OCI-LY3 (cell line): ENCODE results near the gene TMEM123.

ENCODE experiments used
- H2AFZ ChIP-seq: fragments of 200-600, 300-600 bp; shearing (Covaris generic); 2 replicates; pipeline ENCODE4 v1.6.0; 2014; ENCODE audit warnings: antibody characterized with exemption, low read depth, low read length
- H3K27ac ChIP-seq: fragments of 200-600, 300-600 bp; sonication (generic); 2 replicates; pipeline ENCODE4 v1.5.1; 2014; ENCODE audit warnings: mild to moderate bottlenecking, low read length, moderate library complexity, mixed read lengths
- H3K27me3 ChIP-seq: fragments of 200-600, 300-600 bp; sonication (generic); 2 replicates; pipeline ENCODE4 v1.6.1; 2014; ENCODE audit warnings: low read depth, low read length, mixed read lengths
- H3K36me3 ChIP-seq: fragments of 200-600, 300-600 bp; sonication (generic); replicated peaks from 2 replicates; pipeline ENCODE3; 2014; ENCODE audit warnings: low read depth, low read length, mixed read lengths
- H3K4me1 ChIP-seq: fragments of 300-600, 200-600 bp; sonication (generic); 2 replicates; pipeline ENCODE4 v1.6.1; 2014; ENCODE audit warnings: low read length, mixed read lengths
- H3K4me2 ChIP-seq: fragments of 200-600, 300-600 bp; sonication (generic); 2 replicates; pipeline ENCODE4 v1.6.1; 2014; ENCODE audit warnings: low read length, mixed read lengths
- H3K4me3 ChIP-seq: fragments of 300-600, 200-600 bp; sonication (generic); 2 replicates; pipeline ENCODE4 v1.5.1; 2014; ENCODE audit warnings: antibody characterized with exemption, mild to moderate bottlenecking, low read length, moderate library complexity
- H3K79me2 ChIP-seq: fragments of 300-600, 200-600 bp; shearing (Covaris generic); 2 replicates; pipeline ENCODE4 v1.6.1; 2014; ENCODE audit warnings: mild to moderate bottlenecking, low read length, mixed read lengths
- H3K9ac ChIP-seq: fragments of 300-600, 200-600 bp; shearing (Covaris generic); 2 replicates; pipeline ENCODE4 v1.6.0; 2014; ENCODE audit warnings: mild to moderate bottlenecking, low read length, moderate library complexity
- H3K9me3 ChIP-seq: fragments of 200-600, 300-600 bp; shearing (Covaris generic); 2 replicates; pipeline ENCODE4 v1.6.1; 2014; ENCODE audit warnings: low read length, mixed read lengths; ENCODE audit not compliant: insufficient read depth
- H4K20me1 ChIP-seq: fragments of 200-600, 300-600 bp; sonication (generic); 2 replicates; pipeline ENCODE4 v1.6.1; 2016; ENCODE audit warnings: low read length, mixed read lengths; ENCODE audit not compliant: insufficient read depth
- EZH2phosphoT487 ChIP-seq: fragments of 200-600 bp; shearing (Covaris generic); IDR thresholded peaks from 2 replicates; pipeline ENCODE4 v1.6.1; 2018; ENCODE audit warnings: antibody characterized with exemption, mixed run types, low read depth
- TF ChIP-seq, protein P1 (sequence below): fragments of 200-600, 300-600 bp; sonication (generic); IDR thresholded peaks from 2 replicates; pipeline ENCODE4 v1.5.1; 2014; ENCODE audit warnings: antibody characterized with exemption, low read length, low read depth

The TMEM123 gene

DNA sequence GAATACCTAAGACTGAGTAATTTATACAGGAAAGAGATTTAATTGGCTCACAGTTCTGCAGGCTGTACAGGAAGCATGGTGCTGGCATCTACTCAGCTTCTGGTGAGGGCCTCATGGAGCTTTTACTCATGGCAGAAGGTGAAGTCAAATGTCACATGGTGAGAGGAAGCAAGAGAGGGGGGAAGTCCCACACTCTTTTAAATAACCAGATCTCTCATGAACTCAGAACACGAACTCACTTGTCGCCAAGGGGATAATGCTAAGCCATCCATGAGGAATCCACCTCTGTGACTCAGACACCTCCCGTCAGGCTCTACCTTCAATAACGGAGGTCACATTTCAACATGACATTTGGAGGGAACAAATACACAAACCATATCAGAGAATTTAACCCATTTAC is 63.3 kb downstream of the TMEM123 start:
- H3K27ac ChIP-seq = no peak overlapping the region
- no peak overlapping the region for H3K4me3 ChIP-seq
- no peaks in the 10 kb centered on the region for H3K9me3 ChIP-seq
- H3K79me2 ChIP-seq = no peaks in the 10 kb centered on the region
- H3K9ac ChIP-seq = no peak overlapping the region
- H3K27me3 ChIP-seq = no peaks in the 10 kb centered on the region
- H3K36me3 ChIP-seq = peaks cover 26% of the 10 kb centered on the region
- H4K20me1 ChIP-seq = no peaks in the 10 kb centered on the region
- peaks cover 13% of the 10 kb centered on the region for H3K4me1 ChIP-seq
- no peak overlapping the region for H2AFZ ChIP-seq
- TF ChIP-seq, protein P1, sequence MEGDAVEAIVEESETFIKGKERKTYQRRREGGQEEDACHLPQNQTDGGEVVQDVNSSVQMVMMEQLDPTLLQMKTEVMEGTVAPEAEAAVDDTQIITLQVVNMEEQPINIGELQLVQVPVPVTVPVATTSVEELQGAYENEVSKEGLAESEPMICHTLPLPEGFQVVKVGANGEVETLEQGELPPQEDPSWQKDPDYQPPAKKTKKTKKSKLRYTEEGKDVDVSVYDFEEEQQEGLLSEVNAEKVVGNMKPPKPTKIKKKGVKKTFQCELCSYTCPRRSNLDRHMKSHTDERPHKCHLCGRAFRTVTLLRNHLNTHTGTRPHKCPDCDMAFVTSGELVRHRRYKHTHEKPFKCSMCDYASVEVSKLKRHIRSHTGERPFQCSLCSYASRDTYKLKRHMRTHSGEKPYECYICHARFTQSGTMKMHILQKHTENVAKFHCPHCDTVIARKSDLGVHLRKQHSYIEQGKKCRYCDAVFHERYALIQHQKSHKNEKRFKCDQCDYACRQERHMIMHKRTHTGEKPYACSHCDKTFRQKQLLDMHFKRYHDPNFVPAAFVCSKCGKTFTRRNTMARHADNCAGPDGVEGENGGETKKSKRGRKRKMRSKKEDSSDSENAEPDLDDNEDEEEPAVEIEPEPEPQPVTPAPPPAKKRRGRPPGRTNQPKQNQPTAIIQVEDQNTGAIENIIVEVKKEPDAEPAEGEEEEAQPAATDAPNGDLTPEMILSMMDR = no peak
- TF ChIP-seq EZH2phosphoT487 = no peak
- no peak overlapping the region for H3K4me2 ChIP-seq

DNA sequence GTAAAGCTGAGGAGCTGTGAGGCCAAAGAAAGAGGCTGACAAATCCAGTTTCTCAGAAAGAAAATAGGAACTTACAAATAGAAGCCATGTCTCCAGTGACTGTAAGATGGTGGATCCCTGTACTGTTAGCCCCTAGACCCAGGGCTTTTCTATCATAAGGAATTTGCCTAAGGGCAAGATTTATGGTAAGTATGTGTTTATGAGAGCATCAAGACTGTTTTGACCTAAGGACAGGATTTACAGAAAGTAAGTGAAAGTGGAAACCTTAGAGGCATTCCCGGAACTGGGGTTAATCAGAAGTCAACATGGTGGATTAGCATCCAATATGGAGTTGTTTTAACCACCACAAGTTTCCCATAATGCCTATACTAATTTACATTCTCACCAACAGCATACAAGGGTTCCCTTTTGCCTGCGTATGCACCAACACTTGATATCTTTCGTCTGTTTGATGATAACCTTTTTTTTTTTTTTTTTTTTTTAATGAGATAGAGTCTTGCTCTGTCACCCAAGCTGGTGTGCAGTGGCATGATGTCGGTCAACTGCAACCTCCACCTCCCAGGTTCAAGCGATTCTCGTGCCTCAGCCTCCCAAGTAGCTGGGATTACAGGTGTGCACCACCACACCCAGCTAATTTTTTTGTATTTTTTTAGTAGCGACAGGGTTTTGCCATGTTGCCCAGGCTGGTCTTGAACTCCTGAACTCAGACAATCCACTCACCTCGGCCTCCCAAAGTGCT is 65.4 kb downstream of the TMEM123 start:
- H3K27me3 ChIP-seq = no peaks in the 10 kb centered on the region
- no peak overlapping the region for H3K9ac ChIP-seq
- H3K4me3 ChIP-seq = no peak overlapping the region
- no peak overlapping the region for H2AFZ ChIP-seq
- H3K27ac ChIP-seq = no peak overlapping the region
- no peaks in the 10 kb centered on the region for H4K20me1 ChIP-seq
- H3K79me2 ChIP-seq = no peaks in the 10 kb centered on the region
- no peak overlapping the region for H3K4me2 ChIP-seq
- no peak for TF ChIP-seq EZH2phosphoT487
- TF ChIP-seq, protein P1 = no peak
- H3K4me1 ChIP-seq = peaks cover 13% of the 10 kb centered on the region
- H3K36me3 ChIP-seq = peaks cover 26% of the 10 kb centered on the region
- no peaks in the 10 kb centered on the region for H3K9me3 ChIP-seq

DNA sequence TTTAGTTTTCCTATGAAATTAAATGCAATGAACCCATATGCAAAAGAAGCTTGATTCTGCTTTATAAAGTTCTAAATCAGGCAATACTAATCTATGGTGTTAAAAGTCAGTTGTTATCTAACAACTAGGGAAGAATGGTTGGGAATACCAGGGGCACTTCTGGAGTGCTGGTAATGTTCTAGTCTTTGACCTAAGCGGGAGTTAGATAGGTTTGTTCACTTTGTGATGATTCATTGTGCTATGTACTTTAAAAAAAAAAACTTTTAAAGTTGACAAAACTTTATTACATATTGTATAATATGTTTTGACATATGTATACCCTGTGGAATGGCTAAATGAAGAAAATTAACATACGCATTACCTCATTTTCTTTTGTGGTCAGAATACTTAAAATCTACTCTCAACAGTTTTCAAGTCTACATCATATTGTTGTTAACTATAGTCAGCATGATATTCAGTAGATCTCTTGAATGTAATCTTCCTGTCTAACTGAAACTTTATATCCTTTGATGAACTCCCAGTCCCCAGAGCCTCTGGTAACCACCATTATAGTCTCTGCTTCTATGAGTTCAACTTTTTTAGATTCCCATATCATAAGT is 66.3 kb downstream of the TMEM123 start:
- Histone ChIP-seq H3K36me3 (peaks cover 24% of the 10 kb centered on the region), H3K9me3 (no peaks in the 10 kb centered on the region), H3K4me2 (no peak overlapping the region), H3K4me3 (no peak overlapping the region), H3K4me1 (peaks cover 13% of the 10 kb centered on the region), H3K9ac (no peak overlapping the region), H4K20me1 (no peaks in the 10 kb centered on the region), H2AFZ (no peak overlapping the region), H3K27me3 (no peaks in the 10 kb centered on the region), H3K27ac (no peak overlapping the region), H3K79me2 (no peaks in the 10 kb centered on the region)
- TF ChIP-seq, protein P1 = no peak
- TF ChIP-seq EZH2phosphoT487 = no peak

DNA sequence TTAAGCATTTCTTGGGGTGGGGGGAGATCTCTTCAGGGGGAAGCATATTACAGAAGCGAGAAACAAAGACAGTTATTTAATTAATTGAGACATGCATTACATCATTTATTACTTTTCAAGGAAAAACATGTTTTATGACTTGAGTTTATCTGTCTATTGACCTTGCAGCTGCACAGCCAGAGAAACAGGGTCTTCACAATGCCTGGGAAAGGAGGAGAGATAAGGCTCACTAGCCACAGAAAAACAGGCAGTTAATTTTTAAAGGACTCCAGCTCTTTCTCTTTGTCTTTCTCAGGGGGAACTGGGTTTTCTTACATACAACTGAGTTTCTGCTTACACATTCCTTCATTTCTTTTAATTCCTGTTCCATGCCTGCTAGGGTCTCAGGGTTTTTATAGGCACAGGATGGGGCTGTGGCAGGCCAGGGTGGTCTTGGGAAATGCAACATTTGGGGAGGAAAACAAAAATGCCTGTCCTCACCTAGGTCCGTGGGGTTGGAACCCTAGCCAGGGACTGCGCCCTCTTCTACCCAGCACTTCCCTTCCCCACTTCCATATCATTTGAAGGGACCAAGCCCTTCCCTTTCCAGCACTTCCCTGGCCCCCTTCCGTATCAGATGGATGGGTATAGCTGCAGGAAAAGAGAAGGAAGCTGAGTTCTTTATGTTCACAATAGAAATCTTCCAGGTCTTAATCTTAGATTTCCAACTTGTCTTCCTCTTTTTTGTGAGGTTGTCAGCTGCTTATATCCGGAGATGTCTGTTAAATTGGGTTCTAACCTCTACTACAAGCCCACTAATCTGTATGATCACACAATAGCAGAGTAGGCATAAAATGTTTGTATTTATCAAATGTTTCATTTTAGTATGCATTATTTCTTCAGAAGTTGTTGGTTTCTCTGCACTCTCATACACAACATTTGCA is 67.2 kb downstream of the TMEM123 start:
- no peak overlapping the region for H2AFZ ChIP-seq
- H3K79me2 ChIP-seq = no peaks in the 10 kb centered on the region
- peaks cover 25% of the 10 kb centered on the region for H3K36me3 ChIP-seq
- no peak overlapping the region for H3K4me3 ChIP-seq
- H3K27ac ChIP-seq = no peak overlapping the region
- no peaks in the 10 kb centered on the region for H3K27me3 ChIP-seq
- H3K9me3 ChIP-seq = no peaks in the 10 kb centered on the region
- TF ChIP-seq, protein P1 = no peak
- TF ChIP-seq EZH2phosphoT487 = no peak
- no peaks in the 10 kb centered on the region for H4K20me1 ChIP-seq
- H3K4me2 ChIP-seq = no peak overlapping the region
- H3K4me1 ChIP-seq = peaks cover 10% of the 10 kb centered on the region
- H3K9ac ChIP-seq = no peak overlapping the region
